Spleen (tissue), 11 donors: ENCODE results near the gene CLDN18. TPM values are rescaled to one million over a fixed set of nuclear protein-coding genes. Genes with fewer than 3 reads are reported as not detected.

Experiments
- DNase-seq: peaks from one replicate; pipeline ENCODE4 v3.0.0-alpha.2; 2020
- H3K27ac ChIP-seq, 8 donors: fragments of 200-600 bp; sonication (generic) in 7 of 8; 1 replicate in 4 of 8; 2 replicates in 4 of 8; pipeline versions ENCODE4 v1.5.0 to v1.8.0; 2016 to 2021; ENCODE audit warnings: inconsistent platforms in 4 of 8, mild to moderate bottlenecking in 4 of 8, moderate library complexity in 1 of 8
- H3K27me3 ChIP-seq, 7 donors: fragments of 200-600 bp; sonication (generic) in 6 of 7; replicated peaks in 1 of 7; 1 replicate in 4 of 7; 2 replicates in 3 of 7; pipeline versions ENCODE4 v1.5.0 to v1.8.0; 2016 to 2021; ENCODE audit warnings: inconsistent platforms in 3 of 7, mild to moderate bottlenecking in 1 of 7
- H3K36me3 ChIP-seq, 6 donors: fragments of 200-600 bp; sonication (generic) in 5 of 6; 1 replicate in 4 of 6; 2 replicates in 2 of 6; pipeline versions ENCODE4 v1.5.0 to v1.8.0; 2016 to 2021; ENCODE audit warnings: inconsistent platforms in 2 of 6
- H3K4me1 ChIP-seq, 6 donors: fragments of 200-600 bp; sonication (generic) in 5 of 6; 1 replicate in 3 of 6; 2 replicates in 3 of 6; pipeline versions ENCODE4 v1.5.0 to v1.8.0; 2016 to 2021; ENCODE audit warnings: inconsistent platforms in 3 of 6
- H3K4me3 ChIP-seq, 8 donors: fragments of 200-600 bp; sonication (generic) in 7 of 8; 1 replicate in 4 of 8; 2 replicates in 4 of 8; pipeline versions ENCODE4 v1.5.0 to v1.8.0; 2016 to 2021; ENCODE audit warnings: inconsistent platforms in 4 of 8, mild to moderate bottlenecking in 4 of 8, moderate library complexity in 2 of 8
- H3K9me3 ChIP-seq, 8 donors: fragments of 200-600 bp; sonication (generic) in 7 of 8; 1 replicate in 4 of 8; 2 replicates in 4 of 8; pipeline versions ENCODE4 v1.5.0 to v1.8.0; 2016 to 2021; ENCODE audit warnings: inconsistent platforms in 4 of 8
- CTCF ChIP-seq, 11 experiments: fragments of 200-600 bp in 7 of 11; fragments of 450-650 bp in 4 of 11; sonication (generic) in 4 of 11; IDR thresholded peaks in 8 of 11; conservative IDR thresholded peaks in 3 of 11; 1 replicate in 7 of 11; 2 replicates in 4 of 11; pipeline versions ENCODE4 v1.4.0 to v1.8.0; 2016 to 2021; ENCODE audit warnings: antibody characterized with exemption in 11 of 11, inconsistent platforms in 4 of 11, mild to moderate bottlenecking in 1 of 11
- POLR2A ChIP-seq, 3 donors: fragments of 450-650 bp; IDR thresholded peaks; one replicate each; pipeline ENCODE4 v1.5.1; 2017; ENCODE audit warnings: antibody characterized with exemption in 3 of 3, mild to moderate bottlenecking in 1 of 3
- POLR2AphosphoS5 ChIP-seq, 3 donors: sonication (generic); formaldehyde crosslinking; IDR thresholded peaks; one replicate each; pipeline ENCODE4 v1.5.1; 2017; ENCODE audit warnings: antibody characterized with exemption in 3 of 3
- WGBS, 5 donors: extraction: QIAGEN DNeasy Blood & Tissue Kit in 3 of 5; methylation state at CpG; one replicate each; pipeline versions ENCODE4 v1.1.5 to v1.1.7; 2013 to 2018; 5-methylcytosine and 5-hydroxymethylcytosine counted together
- intact Hi-C: fragments of 100-400 bp; cut with DNase I; formaldehyde crosslinking; loops from one replicate; pipeline ENCODE4 v1.15.0; 2023; ENCODE audit warnings: low total_unique reads
- polyA plus RNA-seq, 3 donors: library from polyadenylated mRNA; stranded (reverse); fragments of 200-250 nt; gene quantifications; one replicate each; pipeline ENCODE4 v1.2.1, GENCODE V29; 2013
- total RNA-seq, 7 donors: library from RNA; depleted of rRNA in 3 of 7; stranded (reverse); fragments of >200 nt in 3 of 7; fragmentation: NEBNext Ultra II Directional in 4 of 7; extraction: Animal tissue kit (Norgen Biotek cat#: 25700) in 4 of 7; gene quantifications; one replicate each; pipeline versions ENCODE4 v1.1.0 to v1.2.1, GENCODE V29; 2016 to 2021
- donor health status: healthy with polysubstance abuse.
- donor health status: DM: no; HTN: no; CAD: no; lungs with moderate emphysema.
- donor health status: DM: no; HTN: no; CAD: no.
- donor health status: Bipolar disorder and iron deficiency.
- donor health status: healthy.
- donor health status: DM: no; HTN: no; CAD: no.
- donor health status: DM: yes; HTN: yes; CAD: no.

Gene CLDN18
- total and polyA plus RNA-seq, 10 donors: not detected

GRCh38 chr3:138078901-138079344, 69.0 kb downstream of the CLDN18 start:
- no peak for DNase-seq
- Histone ChIP-seq H3K27ac (no peak overlapping the region), H3K36me3 (peaks cover 0 to 47% (median under 1%) of the 10 kb centered on the region in 6 donors), H3K4me1 (peaks cover 0 to 23% (median 7%) of the 10 kb centered on the region in 6 donors), H3K27me3 (no peaks in the 10 kb centered on the region), H3K4me3 (no peak overlapping the region), H3K9me3 (no peaks in the 10 kb centered on the region)
- 0 to 83% (median 0%) methylated on average over 1 of the region's 1 CpG for WGBS, 5 donors
- intact Hi-C loops: no loop called here
- no peak for TF ChIP-seq CTCF (IDR thresholded peaks at IDR 0.05 in 8 of 11, conservative IDR thresholded peaks at IDR 0.05 in 3 of 11)
- TF ChIP-seq POLR2AphosphoS5 (IDR thresholded peaks at IDR 0.05): no peak
- no peak for TF ChIP-seq POLR2A (IDR thresholded peaks at IDR 0.05)

- WGBS, 5 donors: 87 to 96% (median 92%) methylated on average over 5 of the region's 5 CpGs
- Histone ChIP-seq H3K4me1 (peaks cover 0 to 23% (median 7%) of the 10 kb centered on the region in 6 donors), H3K27me3 (no peaks in the 10 kb centered on the region), H3K36me3 (peaks cover 0 to 47% (median 2%) of the 10 kb centered on the region in 6 donors), H3K4me3 (no peak overlapping the region), H3K27ac (no peak overlapping the region), H3K9me3 (no peaks in the 10 kb centered on the region)
- DNase-seq: no peak
- no peak for TF ChIP-seq POLR2A (IDR thresholded peaks at IDR 0.05)
- no peak for TF ChIP-seq CTCF (IDR thresholded peaks at IDR 0.05 in 8 of 11, conservative IDR thresholded peaks at IDR 0.05 in 3 of 11)
- no peak for TF ChIP-seq POLR2AphosphoS5 (IDR thresholded peaks at IDR 0.05)
- intact Hi-C loops: no loop called here
Measured at GRCh38 chr3:138079901-138080300, 69.9 kb downstream of the CLDN18 start.

GRCh38 chr3:138081371-138082084, 71.6 kb downstream of the CLDN18 start:
- Histone ChIP-seq H3K9me3 (no peaks in the 10 kb centered on the region), H3K4me3 (peak overlapping the region in 2 of 8 donors; percentile 4 to 46), H3K27me3 (no peaks in the 10 kb centered on the region), H3K4me1 (peaks cover 0 to 23% (median 7%) of the 10 kb centered on the region in 6 donors), H3K27ac (peak overlapping the region in 4 of 8 donors; percentile 1 to 55 (median 24)), H3K36me3 (peaks cover 0 to 40% (median 2%) of the 10 kb centered on the region in 6 donors)
- DNase-seq: no peak
- intact Hi-C loops: no loop called here
- TF ChIP-seq POLR2AphosphoS5 (IDR thresholded peaks at IDR 0.05) (no peak), POLR2A (IDR thresholded peaks at IDR 0.05) (no peak), CTCF (IDR thresholded peaks at IDR 0.05 in 8 of 11, conservative IDR thresholded peaks at IDR 0.05 in 3 of 11) (no peak)
- 69 to 89% (median 77%) methylated on average over 5 of the region's 5 CpGs for WGBS, 5 donors
